ENCODE results near the gene TECPR2. TPM values are rescaled to one million over a fixed set of nuclear protein-coding genes. Genes with fewer than 3 reads are reported as not detected.
"Not testable (repeated sequence)": the region's sequence is repeated elsewhere in the genome, so short reads cannot be mapped to it uniquely, and the experiment has no call there.

Gene TECPR2
- polyA plus RNA-seq, 1 experiment, result 12.4 TPM

DNA sequence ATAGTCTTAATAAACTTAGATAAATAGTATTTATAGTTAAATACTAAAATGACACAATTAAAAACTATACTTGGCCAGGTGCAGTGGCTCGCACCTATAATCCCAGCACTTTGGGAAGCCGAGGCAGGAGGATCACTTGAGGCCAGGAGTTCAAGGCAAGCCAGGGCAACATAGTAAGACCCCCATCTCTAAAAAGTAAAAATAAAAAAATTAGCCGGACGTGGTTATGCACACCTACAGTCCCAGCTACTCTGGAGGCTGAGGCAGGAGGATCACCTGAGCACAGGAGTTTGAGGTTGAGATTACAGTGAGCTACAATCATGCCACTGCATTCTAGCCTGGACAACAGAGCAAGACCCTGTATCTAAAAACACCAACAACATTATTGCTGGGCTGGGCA, 16.1 kb upstream of the TECPR2 start:
- H3K9me3 ChIP-seq (ENCODE audit: control insufficient read depth, insufficient read depth, low read length), result no peaks in the 10 kb centered on the region
- TF ChIP-seq, protein P1, sequence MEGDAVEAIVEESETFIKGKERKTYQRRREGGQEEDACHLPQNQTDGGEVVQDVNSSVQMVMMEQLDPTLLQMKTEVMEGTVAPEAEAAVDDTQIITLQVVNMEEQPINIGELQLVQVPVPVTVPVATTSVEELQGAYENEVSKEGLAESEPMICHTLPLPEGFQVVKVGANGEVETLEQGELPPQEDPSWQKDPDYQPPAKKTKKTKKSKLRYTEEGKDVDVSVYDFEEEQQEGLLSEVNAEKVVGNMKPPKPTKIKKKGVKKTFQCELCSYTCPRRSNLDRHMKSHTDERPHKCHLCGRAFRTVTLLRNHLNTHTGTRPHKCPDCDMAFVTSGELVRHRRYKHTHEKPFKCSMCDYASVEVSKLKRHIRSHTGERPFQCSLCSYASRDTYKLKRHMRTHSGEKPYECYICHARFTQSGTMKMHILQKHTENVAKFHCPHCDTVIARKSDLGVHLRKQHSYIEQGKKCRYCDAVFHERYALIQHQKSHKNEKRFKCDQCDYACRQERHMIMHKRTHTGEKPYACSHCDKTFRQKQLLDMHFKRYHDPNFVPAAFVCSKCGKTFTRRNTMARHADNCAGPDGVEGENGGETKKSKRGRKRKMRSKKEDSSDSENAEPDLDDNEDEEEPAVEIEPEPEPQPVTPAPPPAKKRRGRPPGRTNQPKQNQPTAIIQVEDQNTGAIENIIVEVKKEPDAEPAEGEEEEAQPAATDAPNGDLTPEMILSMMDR (IDR thresholded peaks at IDR 0.05; ENCODE audit: low read depth, low read length), result no peak
- no peak overlapping the region for H3K27ac ChIP-seq (ENCODE audit: low read depth, low read length)
- H3K4me3 ChIP-seq (ENCODE audit: low read depth, low read length), result no peak overlapping the region
- no peak for DNase-seq (ENCODE audit: low read depth, low spot score)
- no peaks in the 10 kb centered on the region for H3K27me3 ChIP-seq (ENCODE audit: control insufficient read depth, insufficient read depth, low read length)
- ChIA-PET POLR2A (no interaction called here), CTCF (no interaction called here)

DNA sequence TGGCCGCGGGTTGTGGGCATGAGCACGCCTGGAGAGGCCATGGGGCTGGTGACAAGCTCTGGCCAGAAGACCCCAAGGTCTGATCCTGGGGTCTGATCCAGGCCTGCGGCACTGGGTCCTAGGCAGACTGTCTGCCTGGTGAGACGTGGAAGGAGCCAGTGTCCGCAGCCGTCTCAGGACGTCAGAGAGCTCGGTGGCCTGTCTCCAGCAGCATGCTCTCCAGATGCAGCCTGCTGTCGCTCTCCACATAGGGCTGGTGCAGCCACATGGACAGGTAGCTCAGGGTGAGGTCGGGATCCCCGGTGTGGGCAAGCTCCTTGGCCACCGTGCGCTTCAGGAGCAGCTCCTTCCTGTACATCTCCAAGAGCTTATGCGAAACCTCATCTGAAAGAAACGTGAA, 14.4 kb upstream of the TECPR2 start:
- Histone ChIP-seq H3K9me3 (ENCODE audit: control insufficient read depth, insufficient read depth, low read length) (no peaks in the 10 kb centered on the region), H3K27ac (ENCODE audit: low read depth, low read length) (no peak overlapping the region), H3K4me3 (ENCODE audit: low read depth, low read length) (no peak overlapping the region), H3K27me3 (ENCODE audit: control insufficient read depth, insufficient read depth, low read length) (no peaks in the 10 kb centered on the region)
- no peak for DNase-seq (ENCODE audit: low read depth, low spot score)
- ChIA-PET POLR2A (no interaction called here), CTCF (no interaction called here)
- TF ChIP-seq, protein P1 (IDR thresholded peaks at IDR 0.05; ENCODE audit: low read depth, low read length), result no peak

DNA sequence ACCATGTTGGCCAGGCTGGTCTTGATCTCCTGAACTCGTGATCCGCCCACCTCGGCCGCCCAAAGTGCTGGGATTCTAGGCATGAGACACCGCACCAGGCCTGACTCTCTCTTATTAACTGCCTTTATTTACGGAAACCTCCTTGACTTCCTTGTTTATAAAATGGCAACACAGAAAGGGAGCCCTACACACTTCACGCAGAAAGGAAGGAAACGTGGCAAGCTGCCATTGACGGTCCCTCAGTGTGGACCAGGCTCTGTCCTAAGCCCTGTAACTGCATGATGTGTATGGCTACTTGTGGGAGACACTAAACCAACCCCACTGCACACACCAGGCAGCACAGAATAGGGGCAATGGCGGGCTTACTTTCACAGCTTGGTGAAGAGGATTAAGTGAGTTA, 11.7 kb upstream of the TECPR2 start:
- H3K27me3 ChIP-seq (ENCODE audit: control insufficient read depth, insufficient read depth, low read length), result no peaks in the 10 kb centered on the region
- POLR2A ChIA-PET, result interaction anchor here (1.3 kb wide), 1 partner anchor 12 kb away, joined by 3 read pairs; the partner anchor contains the start of genes CINP and TECPR2
- CTCF ChIA-PET, result no interaction called here

GRCh38 chr14:102351593-102351992, 11.1 kb upstream of the TECPR2 start:
- DNase-seq (ENCODE audit: low read depth, low spot score); H3K27me3 ChIP-seq (ENCODE audit: control insufficient read depth, insufficient read depth, low read length); H3K9me3 ChIP-seq (ENCODE audit: control insufficient read depth, insufficient read depth, low read length); H3K4me3 ChIP-seq (ENCODE audit: low read depth, low read length); CTCF ChIA-PET; H3K27ac ChIP-seq (ENCODE audit: low read depth, low read length): not testable (repeated sequence)
- POLR2A ChIA-PET, result interaction anchor here (1.3 kb wide), 1 partner anchor 11 kb away, joined by 3 read pairs; the partner anchor contains the start of genes CINP and TECPR2

More for the DNA sequence above, 11.7 kb upstream of the TECPR2 start:
- H3K9me3 ChIP-seq (ENCODE audit: control insufficient read depth, insufficient read depth, low read length), result no peaks in the 10 kb centered on the region
- H3K4me3 ChIP-seq (ENCODE audit: low read depth, low read length), result no peak overlapping the region
- TF ChIP-seq, protein P1 (IDR thresholded peaks at IDR 0.05; ENCODE audit: low read depth, low read length), result no peak
- H3K27ac ChIP-seq (ENCODE audit: low read depth, low read length), result no peak overlapping the region
- DNase-seq (ENCODE audit: low read depth, low spot score), result no peak

- H3K27me3 ChIP-seq (ENCODE audit: control insufficient read depth, insufficient read depth, low read length), result no peaks in the 10 kb centered on the region
- CTCF ChIA-PET, result interaction anchor here (1.0 kb wide), 1 partner anchor 8 kb away, joined by 3 read pairs; no protein-coding TSS in a partner anchor
- TF ChIP-seq, protein P1 (IDR thresholded peaks at IDR 0.05; ENCODE audit: low read depth, low read length), result no peak
- POLR2A ChIA-PET, result interaction anchor here (1.3 kb wide), 1 partner anchor 10 kb away, joined by 3 read pairs; the partner anchor contains the start of genes CINP and TECPR2
- no peaks in the 10 kb centered on the region for H3K9me3 ChIP-seq (ENCODE audit: control insufficient read depth, insufficient read depth, low read length)
- no peak overlapping the region for H3K4me3 ChIP-seq (ENCODE audit: low read depth, low read length)
- DNase-seq (ENCODE audit: low read depth, low spot score), result no peak
- H3K27ac ChIP-seq (ENCODE audit: low read depth, low read length), result no peak overlapping the region
Observed at GRCh38 chr14:102352213-102352612, 10.5 kb upstream of the TECPR2 start.
